OCI-LY3 (cell line): Measurements from ENCODE around the gene CXCR2.

Experiments used
- H2AFZ ChIP-seq: fragments of 200-600, 300-600 bp; shearing (Covaris generic); 2 replicates; pipeline ENCODE4 v1.6.0; 2014; ENCODE audit warnings: antibody characterized with exemption, low read depth, low read length
- H3K27ac ChIP-seq: fragments of 200-600, 300-600 bp; sonication (generic); 2 replicates; pipeline ENCODE4 v1.5.1; 2014; ENCODE audit warnings: mild to moderate bottlenecking, low read length, moderate library complexity, mixed read lengths
- H3K27me3 ChIP-seq: fragments of 200-600, 300-600 bp; sonication (generic); 2 replicates; pipeline ENCODE4 v1.6.1; 2014; ENCODE audit warnings: low read depth, low read length, mixed read lengths
- H3K36me3 ChIP-seq: fragments of 200-600, 300-600 bp; sonication (generic); replicated peaks from 2 replicates; pipeline ENCODE3; 2014; ENCODE audit warnings: low read depth, low read length, mixed read lengths
- H3K4me1 ChIP-seq: fragments of 300-600, 200-600 bp; sonication (generic); 2 replicates; pipeline ENCODE4 v1.6.1; 2014; ENCODE audit warnings: low read length, mixed read lengths
- H3K4me2 ChIP-seq: fragments of 200-600, 300-600 bp; sonication (generic); 2 replicates; pipeline ENCODE4 v1.6.1; 2014; ENCODE audit warnings: low read length, mixed read lengths
- H3K4me3 ChIP-seq: fragments of 300-600, 200-600 bp; sonication (generic); 2 replicates; pipeline ENCODE4 v1.5.1; 2014; ENCODE audit warnings: antibody characterized with exemption, mild to moderate bottlenecking, low read length, moderate library complexity
- H3K79me2 ChIP-seq: fragments of 300-600, 200-600 bp; shearing (Covaris generic); 2 replicates; pipeline ENCODE4 v1.6.1; 2014; ENCODE audit warnings: mild to moderate bottlenecking, low read length, mixed read lengths
- H3K9ac ChIP-seq: fragments of 300-600, 200-600 bp; shearing (Covaris generic); 2 replicates; pipeline ENCODE4 v1.6.0; 2014; ENCODE audit warnings: mild to moderate bottlenecking, low read length, moderate library complexity
- H3K9me3 ChIP-seq: fragments of 200-600, 300-600 bp; shearing (Covaris generic); 2 replicates; pipeline ENCODE4 v1.6.1; 2014; ENCODE audit warnings: low read length, mixed read lengths; ENCODE audit not compliant: insufficient read depth
- H4K20me1 ChIP-seq: fragments of 200-600, 300-600 bp; sonication (generic); 2 replicates; pipeline ENCODE4 v1.6.1; 2016; ENCODE audit warnings: low read length, mixed read lengths; ENCODE audit not compliant: insufficient read depth
- EZH2phosphoT487 ChIP-seq: fragments of 200-600 bp; shearing (Covaris generic); IDR thresholded peaks from 2 replicates; pipeline ENCODE4 v1.6.1; 2018; ENCODE audit warnings: antibody characterized with exemption, mixed run types, low read depth
- TF ChIP-seq, protein P1 (sequence below): fragments of 200-600, 300-600 bp; sonication (generic); IDR thresholded peaks from 2 replicates; pipeline ENCODE4 v1.5.1; 2014; ENCODE audit warnings: antibody characterized with exemption, low read length, low read depth

CXCR2 gene

DNA sequence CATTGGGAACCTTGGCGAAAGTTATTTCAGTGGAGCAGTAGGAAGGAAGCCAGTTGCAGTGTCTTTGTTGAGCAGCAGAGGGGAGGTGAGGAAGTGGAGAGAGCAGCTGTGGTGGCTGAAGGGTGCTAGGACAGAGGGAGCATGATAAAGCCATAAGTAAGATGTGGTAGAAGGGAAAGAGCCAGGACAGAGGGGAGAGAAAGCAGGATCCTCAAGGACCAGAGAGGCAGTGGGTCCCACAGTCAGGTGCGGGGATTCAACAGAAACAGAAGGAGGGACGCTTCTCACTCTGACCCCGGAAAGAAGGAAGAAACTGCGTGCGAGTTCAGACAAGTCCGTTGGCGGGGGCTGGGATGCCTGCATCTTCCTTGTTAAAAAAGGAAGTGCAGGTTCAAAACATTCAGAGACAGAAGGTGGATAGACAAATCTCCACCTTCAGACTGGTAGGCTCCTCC is at the start of gene CXCR2:
Gene CXCR2, plus strand, starts transcription at position 403 of the 455 bp plus-strand sequence. CDS start 8,774 bp downstream, outside the sequence.
- Histone ChIP-seq H3K36me3 (no peaks in the 10 kb centered on the region), H3K79me2 (no peaks in the 10 kb centered on the region), H3K27ac (no peak within 1 kb of the TSS), H3K27me3 (no peaks in the 10 kb centered on the region), H3K4me1 (peaks cover 12% of the 10 kb centered on the region), H2AFZ (peak within 1 kb of the TSS; percentile 77), H3K9ac (no peak within 1 kb of the TSS; the same call in 1 of the 2 replicates), H3K4me2 (peak within 1 kb of the TSS; percentile 58), H3K4me3 (peak within 1 kb of the TSS; percentile 60), H3K9me3 (no peaks in the 10 kb centered on the region), H4K20me1 (no peaks in the 10 kb centered on the region)
- no peak for TF ChIP-seq EZH2phosphoT487
- TF ChIP-seq, protein P1, sequence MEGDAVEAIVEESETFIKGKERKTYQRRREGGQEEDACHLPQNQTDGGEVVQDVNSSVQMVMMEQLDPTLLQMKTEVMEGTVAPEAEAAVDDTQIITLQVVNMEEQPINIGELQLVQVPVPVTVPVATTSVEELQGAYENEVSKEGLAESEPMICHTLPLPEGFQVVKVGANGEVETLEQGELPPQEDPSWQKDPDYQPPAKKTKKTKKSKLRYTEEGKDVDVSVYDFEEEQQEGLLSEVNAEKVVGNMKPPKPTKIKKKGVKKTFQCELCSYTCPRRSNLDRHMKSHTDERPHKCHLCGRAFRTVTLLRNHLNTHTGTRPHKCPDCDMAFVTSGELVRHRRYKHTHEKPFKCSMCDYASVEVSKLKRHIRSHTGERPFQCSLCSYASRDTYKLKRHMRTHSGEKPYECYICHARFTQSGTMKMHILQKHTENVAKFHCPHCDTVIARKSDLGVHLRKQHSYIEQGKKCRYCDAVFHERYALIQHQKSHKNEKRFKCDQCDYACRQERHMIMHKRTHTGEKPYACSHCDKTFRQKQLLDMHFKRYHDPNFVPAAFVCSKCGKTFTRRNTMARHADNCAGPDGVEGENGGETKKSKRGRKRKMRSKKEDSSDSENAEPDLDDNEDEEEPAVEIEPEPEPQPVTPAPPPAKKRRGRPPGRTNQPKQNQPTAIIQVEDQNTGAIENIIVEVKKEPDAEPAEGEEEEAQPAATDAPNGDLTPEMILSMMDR = no peak

DNA sequence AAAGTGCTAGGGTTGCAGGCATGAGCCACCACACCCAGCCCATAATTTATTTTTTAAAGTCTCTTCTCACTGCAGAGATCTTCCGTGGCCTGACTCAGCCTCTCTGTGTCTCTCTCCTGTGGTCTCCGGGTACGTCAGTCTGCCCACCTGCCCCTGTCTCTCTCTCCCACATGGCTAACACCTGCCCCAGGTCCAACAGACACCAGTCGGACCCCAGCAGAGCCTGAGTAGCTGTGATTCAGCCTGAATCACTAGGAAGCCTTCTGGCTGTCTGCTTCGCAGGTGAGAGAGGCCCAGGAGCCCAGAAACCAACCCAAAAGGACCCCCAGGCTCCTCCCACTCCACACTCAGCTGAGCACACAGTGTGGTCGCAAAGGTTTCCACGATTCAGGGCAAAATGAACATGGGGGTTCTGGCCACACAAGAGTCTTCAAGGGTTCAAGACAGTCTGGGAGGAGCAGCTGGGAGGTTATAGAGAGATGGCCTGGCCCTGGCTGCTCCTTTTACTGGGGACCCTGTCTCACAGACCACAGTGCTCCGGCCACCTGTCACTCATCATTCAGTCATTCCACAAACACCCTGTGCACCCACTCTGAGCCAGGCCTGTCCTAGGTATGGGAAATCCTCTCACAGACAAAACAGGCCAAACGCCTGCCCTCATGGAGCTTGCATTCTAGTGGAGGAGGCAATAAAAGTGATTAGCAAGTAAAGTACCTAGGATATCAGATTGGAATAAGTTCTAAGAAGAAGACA is 48.2 kb upstream of the CXCR2 start:
- H4K20me1 ChIP-seq = no peaks in the 10 kb centered on the region
- H3K79me2 ChIP-seq = no peaks in the 10 kb centered on the region
- no peak for TF ChIP-seq EZH2phosphoT487
- TF ChIP-seq, protein P1 = no peak
- H3K27me3 ChIP-seq = no peaks in the 10 kb centered on the region; the same call in 1 of the 2 replicates
- no peak overlapping the region for H3K9ac ChIP-seq
- no peaks in the 10 kb centered on the region for H3K9me3 ChIP-seq
- H3K4me3 ChIP-seq = no peak overlapping the region
- no peak overlapping the region for H3K4me2 ChIP-seq
- H3K27ac ChIP-seq = no peak overlapping the region
- H2AFZ ChIP-seq = no peak overlapping the region
- H3K4me1 ChIP-seq = peaks cover 33% of the 10 kb centered on the region
- H3K36me3 ChIP-seq = no peaks in the 10 kb centered on the region

DNA sequence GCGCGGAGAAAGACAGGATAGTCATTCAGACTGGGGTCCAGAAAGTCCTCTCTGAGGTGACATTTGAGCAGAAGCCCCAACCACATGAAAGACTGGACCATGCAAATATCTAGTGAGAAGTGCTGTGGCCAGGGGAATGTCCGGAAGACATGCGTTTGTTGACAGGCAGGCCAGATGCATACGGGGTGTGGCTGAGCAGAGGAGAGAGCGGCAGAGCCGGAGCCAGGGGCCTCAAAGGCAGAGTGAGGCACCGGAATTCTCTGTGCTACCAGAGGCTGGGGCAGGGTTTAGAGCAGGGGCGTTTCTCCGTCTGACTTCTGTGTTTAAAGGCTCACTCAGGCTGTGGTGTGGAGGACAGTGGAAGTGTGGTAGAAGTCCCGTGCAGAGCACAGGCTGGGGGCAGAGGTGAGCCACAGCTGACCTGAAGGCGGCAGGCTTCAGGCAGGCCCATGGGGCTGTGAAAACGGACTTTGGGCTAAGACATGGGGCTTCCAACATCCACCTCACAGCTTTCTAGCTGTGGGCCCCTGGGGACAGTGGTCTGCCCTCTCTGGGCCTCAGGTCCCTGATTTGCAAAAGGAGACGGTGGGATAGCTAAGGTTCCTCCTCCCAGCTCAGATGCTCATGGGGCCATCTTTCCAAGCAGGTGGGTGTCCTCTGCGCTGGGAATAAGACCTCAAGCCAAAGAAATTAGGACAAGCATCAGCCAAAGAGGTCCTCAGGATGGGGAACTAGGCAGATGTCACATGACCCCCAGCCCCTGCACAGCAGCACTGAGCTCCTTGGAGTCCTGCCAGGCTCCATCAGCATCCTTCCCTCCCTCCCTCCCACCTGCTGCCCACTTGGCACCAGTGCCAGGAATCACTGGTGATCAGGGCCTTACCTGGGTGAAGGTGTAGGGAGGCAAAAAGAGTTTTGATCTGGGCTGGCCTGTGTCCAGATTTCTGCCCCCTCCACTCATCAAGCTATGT is 45.6 kb upstream of the CXCR2 start:
- Histone ChIP-seq H3K79me2 (no peaks in the 10 kb centered on the region), H3K4me2 (peak overlapping the region; percentile 78), H3K4me1 (peaks cover 30% of the 10 kb centered on the region), H3K27ac (peak overlapping the region; percentile 38; the same call in 1 of the 2 replicates), H3K27me3 (no peaks in the 10 kb centered on the region), H3K36me3 (no peaks in the 10 kb centered on the region), H2AFZ (no peak overlapping the region), H3K4me3 (no peak overlapping the region), H3K9ac (peak overlapping the region; percentile 25; the same call in 1 of the 2 replicates), H3K9me3 (no peaks in the 10 kb centered on the region), H4K20me1 (no peaks in the 10 kb centered on the region)
- TF ChIP-seq, protein P1 = no peak
- TF ChIP-seq EZH2phosphoT487 = no peak
